GM19324 (cell line): ENCODE measurements around the gene PHF2.

Source experiments
- ATAC-seq: cut with Tn5 transposase; IDR thresholded peaks from one replicate; pipeline ENCODE4 v1.9.1; 2021; ENCODE audit warnings: mild to moderate bottlenecking, moderate library complexity; ENCODE audit not compliant: unreplicated experiment, low FRiP score

The PHF2 gene

DNA sequence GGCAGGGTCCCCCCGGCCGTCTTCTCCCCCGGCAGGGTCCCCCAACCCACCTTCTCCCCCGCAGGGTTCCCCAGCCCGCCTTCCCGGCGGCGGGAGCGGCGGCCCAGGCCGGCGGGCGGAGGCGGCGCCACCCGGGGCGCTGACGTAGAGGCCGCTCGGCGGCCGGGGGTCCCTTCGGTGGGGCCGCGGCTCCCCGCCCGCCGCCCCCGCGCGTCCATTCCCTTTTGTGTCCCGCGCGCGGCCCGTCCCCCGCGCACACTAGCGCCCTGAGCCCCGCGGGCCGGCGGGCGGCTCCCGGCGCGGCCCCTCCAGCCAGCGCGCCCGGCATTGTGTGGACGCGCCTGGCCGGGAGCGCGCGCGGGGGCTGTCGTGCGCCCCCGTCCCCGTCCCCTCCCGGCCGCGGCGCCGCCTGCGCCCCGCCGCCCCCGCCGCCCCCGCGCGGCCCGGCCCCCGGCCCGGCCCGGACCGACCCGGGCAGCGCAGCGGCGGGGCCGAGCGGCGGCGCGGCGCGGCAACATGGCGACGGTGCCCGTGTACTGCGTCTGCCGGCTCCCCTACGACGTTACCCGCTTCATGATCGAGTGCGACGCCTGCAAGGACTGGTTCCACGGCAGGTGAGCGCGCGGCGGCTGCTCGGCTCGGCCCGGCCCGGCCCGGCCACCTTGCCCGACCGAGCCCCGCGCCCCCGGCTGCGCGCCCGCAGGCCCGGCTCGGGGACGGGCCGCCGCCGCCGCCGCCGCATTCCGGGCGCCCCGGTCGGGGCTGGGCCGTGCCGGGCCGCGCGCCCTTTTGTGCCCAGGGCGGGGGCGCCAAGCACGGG, at the start of gene PHF2:
PHF2 (plus strand) TSS at position 327 of the 820 bp plus-strand sequence; CDS start at position 517, 190 bp downstream.
- peak; percentile 44 for ATAC-seq

DNA sequence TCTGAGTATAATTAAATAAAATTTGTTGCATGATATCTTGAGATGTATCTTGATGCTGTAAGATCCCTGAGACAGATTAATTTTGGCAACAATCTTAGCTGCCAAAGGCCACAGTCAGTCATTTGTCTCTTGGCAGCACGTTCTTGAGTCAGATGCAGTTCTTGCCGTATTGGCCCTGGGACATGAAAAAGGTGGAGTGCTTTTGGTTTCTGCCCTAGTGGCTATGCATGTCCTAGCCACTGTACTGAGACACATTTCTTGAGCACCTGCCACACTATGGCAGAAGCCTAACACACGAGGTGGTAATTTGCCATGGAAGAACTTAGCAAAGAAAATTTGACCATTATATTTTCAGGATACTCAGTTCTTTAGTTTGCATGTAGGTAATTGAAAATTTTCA, 45.0 kb upstream of the PHF2 start:
- no peak for ATAC-seq

DNA sequence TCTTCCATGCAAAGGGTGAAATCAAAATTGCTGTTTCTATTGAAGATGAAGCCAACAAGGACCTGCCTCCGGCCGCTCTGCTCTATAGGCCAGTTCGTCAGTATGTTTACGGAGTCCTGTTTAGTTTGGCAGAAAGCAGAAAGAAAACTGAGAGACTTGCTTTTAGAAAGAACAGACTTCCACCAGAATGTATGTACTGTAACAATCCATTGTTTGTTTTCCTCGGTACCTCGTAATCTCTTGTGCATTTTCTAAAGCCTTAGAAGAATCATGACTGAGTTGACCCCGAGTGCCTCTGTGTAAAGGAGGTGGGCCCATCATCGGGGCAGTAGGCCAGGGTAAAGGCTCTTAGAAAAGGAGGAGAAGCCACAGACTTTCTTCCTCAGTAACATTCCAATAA, 44.2 kb upstream of the PHF2 start:
- ATAC-seq, result no peak

DNA sequence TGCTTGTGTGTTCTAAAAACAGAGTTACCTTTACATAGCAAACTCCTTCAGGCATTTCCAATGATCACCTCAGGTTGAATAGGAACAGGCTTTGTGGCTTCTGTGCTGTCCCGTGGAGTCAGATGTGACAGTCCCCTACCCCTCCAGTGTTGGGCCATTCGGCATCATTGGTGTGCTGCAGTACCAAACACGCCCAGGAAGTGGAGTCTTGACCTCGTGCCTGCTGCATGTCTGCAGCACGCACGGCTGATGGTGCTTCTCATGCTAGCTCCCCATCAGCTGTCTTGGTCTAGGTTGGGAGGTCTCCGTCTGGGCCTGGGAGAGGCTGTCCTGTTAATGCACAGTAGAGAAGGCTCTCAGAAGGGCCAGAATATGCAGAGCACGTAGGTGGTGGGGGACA, 42.5 kb upstream of the PHF2 start:
- no peak for ATAC-seq

DNA sequence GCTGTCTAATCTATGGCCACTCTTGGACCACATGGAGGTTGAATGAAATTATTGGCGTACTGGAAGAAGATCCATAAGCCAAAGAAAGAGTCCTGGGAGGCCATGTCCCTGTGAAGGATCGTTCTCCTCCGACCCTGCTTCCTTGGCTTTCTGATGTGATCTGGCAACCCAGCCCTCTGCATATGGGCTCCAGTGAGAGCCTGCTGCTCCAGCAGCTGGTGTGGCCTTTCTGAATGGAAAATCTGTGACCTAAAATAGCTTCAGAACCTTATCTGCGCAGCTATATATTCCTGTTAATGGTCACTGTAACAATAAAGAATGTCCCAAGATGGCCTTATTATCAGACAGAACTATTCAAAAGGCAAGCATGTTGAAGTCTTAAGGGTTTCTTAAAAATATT, 40.2 kb upstream of the PHF2 start:
- ATAC-seq, result no peak

DNA sequence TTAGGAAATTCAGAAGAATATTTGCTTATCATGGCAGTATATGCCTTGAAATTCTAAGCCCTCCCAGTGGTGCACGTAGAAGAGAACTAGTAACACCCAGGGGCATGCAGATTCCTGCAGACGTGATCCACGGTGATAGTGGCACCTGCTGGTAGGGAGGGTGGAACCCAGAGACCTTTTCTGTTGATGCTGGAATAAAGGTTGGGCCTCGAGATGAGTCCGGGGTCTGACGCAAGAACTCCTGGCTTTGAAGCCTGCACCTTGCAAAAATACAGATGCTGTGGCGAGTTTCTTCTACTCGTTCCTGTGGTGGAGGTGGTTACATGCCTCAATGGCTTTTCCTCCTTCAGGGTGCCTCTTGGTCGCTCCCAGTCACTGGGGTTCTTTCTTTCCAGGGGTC, 39.5 kb upstream of the PHF2 start:
- no peak for ATAC-seq

GRCh38 chr9:93540305-93540704, 36.1 kb upstream of the PHF2 start:
- ATAC-seq, result no peak

DNA sequence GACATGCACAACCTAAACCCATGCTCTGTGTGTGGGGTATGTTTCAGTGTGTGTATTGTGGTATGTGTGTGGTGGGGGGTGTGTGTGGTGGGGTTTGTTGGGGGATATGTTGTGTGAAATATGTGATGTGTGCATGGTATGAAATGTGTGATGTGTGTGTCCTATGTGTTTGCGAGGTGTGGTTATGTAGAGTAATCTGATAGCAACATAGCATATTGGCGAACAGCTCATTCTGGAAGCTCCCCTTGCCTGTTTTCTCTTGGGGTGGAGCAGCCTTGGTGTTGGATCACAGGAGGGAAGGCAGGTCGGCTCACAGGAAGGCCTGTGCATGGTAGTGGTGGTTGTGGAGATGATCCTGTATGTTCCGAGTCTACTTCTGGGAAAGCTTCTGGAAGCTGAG, 35.4 kb upstream of the PHF2 start:
- no peak for ATAC-seq

DNA sequence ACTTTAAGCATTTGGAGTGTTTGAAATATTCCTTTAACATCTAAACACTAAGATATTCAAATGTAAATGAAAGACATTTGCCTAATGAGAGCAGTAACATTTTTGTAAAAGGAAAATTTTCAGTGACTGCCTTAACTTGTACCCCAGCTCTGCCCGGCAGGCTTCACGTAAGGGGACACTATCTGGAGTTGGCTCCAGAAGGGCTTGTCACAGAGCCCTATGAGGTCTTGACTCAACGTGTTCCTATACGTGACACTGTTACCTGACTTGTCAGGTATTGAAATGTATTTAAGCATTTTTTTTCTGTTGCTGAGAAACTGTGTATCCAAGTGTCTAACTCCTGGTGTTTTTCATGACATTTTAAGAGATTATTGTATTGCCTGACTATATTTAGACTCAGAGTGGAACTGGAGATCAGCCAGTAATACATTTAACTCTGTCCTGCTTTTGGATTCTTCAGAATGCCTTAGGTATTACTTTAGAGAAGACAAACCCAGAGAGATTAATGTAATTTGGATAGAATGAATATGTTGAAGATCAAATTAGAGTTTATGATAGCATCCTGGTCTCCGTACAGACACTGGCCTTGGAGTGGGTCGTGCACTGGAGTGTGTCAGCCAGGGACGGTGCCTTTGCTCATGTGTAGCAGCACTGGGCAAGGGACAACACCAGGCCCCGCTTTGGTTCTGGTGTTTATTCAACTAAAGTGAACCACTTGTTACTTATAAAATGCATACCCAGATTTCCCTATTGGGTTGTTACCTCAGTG, 34.6 kb upstream of the PHF2 start:
- ATAC-seq, result no peak

- no peak for ATAC-seq
These were observed 33.3 kb upstream of the PHF2 start for GRCh38 chr9:93543117-93543516.

- ATAC-seq, result no peak
These were observed 30.0 kb upstream of the PHF2 start for GRCh38 chr9:93546356-93546755.

GRCh38 chr9:93549611-93550010, 26.8 kb upstream of the PHF2 start:
- no peak for ATAC-seq

- ATAC-seq, result no peak
These were observed 23.5 kb upstream of the PHF2 start for GRCh38 chr9:93552923-93553322.

DNA sequence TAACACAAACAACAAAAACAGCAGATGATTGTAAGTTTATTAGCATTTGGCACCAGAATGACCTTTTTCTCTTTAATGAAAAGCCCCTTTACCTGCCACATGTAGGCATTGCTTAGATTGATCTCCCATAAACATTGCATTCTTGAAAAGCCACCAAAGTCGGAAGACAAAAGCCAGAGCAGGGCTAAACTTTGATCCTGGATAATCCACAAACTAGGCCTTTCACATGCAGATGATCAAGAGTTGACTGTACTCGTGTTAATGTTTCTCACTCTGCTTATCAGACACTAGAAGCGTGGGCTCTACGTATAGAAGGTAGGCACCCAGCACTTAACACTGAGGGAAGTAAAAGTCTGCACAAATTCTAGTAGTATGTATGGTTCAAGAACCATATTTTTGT, 21.0 kb upstream of the PHF2 start:
- no peak for ATAC-seq

- no peak for ATAC-seq
These were observed 18.8 kb upstream of the PHF2 start for GRCh38 chr9:93557366-93558137.

- ATAC-seq, result no peak
These were observed 17.9 kb upstream of the PHF2 start for GRCh38 chr9:93558503-93558902.

- no peak for ATAC-seq
These were observed 15.4 kb upstream of the PHF2 start for GRCh38 chr9:93560991-93561390.

DNA sequence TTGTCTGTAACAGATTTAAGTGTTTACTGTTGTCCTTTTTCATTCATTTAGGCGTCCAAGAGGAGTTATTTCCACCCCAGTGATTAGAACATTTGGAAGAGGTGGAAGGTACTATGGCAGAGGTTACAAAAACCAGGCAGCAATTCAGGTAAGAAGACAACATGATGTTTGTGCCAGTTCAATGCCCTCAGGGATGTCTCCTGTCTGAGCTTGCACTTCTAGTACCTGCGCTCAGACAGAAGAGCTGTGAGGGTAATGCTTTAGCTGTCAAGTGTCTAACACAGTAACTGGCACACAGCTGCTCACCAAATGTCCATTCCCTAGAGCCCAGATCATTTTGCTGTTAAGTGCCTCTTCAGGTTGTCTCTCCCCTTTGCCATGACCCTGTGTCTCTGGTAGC, 14.2 kb upstream of the PHF2 start:
- ATAC-seq, result no peak

DNA sequence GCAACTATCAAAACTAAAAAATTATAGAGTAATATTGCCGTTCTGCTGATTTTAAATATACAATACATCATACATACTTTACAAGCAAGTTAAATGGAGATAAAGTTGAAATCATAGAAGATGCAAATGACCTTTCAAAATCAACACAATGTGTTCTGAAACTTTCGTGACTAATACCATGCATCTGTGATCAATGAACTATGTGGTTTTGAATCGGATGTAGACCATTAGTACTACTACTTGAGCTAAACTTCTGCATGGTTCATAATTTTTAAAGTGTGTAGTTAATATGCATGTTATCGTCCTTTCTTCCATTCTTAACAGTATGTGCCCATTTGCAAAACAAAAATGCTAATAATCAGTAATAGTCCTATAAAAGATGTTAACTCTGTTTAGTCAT, 11.3 kb upstream of the PHF2 start:
- ATAC-seq, result no peak

GRCh38 chr9:93566408-93567270, 9.7 kb upstream of the PHF2 start:
- peak; percentile 93 for ATAC-seq
